Fibroblast of skin of scalp (primary cell): Measurements from ENCODE around the gene RASA3.

ENCODE experiments used
- DNase-seq: peaks from one replicate; pipeline ENCODE4 v3.0.0-alpha.2; 2013

RASA3 gene

DNA sequence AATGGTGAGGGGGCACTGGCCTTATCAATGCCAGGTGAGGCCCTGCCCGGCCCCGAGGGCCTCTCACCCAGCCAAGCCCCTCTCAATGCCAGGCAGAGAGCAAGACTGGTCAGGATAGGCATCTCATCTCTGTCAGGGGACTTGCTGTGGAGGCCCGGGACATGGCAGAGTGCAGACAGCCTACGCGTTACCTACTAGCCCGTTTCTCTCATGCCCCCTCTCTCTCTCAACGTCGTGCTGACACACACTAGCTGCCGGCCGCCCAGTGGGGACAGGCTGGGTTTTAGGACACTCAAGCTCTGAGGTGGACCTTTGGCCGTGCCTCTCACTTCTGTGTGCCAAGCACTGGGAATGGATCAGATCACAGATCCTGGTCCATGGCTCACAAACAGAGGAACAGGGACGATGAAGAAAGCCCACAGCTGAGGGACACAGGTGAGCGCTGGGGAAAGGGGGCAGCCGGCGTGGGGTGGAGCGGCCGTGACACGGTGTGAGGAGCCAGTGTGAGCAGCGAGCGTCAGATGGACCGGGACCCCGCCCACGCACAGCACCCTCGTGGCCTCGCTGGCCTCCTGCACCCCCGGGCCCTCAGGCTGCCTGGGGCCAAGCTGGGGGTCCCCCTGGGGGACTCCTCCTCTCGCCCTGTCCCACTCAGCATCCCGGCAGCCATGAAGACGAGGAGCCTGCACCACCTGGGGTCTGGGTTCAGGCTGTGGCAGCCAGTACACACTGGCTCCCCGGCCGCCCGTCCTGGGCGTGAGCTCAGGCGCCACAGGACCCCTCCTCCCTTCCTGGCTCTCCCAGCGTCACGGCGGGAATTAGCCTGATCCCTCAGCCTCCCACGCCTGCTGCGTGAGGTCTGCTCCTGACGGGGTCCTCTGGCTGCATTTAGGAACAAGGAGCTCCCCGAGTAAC is 81.6 kb downstream of the RASA3 start:
- DNase-seq, result no peak

GRCh38 chr13:114049626-114050101 is 82.8 kb downstream of the RASA3 start:
- no peak for DNase-seq

DNA sequence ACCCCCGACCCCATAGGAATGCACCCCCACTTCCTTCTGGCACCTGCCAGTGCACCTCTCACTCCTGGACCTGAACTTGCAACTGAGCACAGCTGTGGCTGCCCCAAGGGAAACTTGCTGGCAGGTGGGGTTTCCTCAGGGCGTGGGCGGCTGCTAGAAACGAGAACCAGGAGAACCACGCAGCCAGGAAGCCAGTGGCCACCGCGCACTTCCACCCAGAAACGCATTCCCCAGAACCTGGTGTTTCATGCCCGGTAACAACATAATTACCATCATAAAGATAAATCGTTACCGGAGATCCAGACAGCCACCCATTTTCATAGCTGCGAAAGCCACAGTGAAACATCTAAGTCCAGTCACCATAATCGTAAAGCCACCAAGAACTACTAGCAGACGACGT is 83.4 kb downstream of the RASA3 start:
- DNase-seq, result no peak

GRCh38 chr13:114048443-114048842 is 84.0 kb downstream of the RASA3 start:
- DNase-seq, result no peak

DNA sequence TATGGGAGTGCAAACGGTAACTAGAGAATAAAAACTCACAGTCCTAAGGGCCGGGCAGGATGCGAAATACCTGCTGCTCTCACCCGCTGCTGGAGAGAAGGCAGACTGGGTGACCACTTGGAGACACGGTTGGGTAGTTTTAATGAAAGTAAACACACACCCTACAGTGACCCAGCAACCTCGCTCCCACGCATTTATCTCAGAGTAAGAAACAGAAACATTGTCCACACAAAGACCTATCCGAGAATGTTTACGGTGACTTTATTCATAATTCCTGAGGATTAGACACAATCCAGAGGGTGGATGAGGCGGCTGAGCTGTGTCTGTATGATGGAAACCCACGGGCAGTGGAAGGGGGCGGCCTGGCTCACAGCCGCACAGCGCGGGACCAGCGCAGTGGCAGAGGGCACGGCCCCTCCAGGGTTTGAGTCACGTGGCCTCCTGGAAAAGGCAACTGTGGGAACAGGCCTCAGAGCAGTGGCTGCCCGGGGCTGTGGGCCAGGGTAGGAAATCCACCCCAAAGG is 85.0 kb downstream of the RASA3 start:
- no peak for DNase-seq

- no peak for DNase-seq
These were observed 85.9 kb downstream of the RASA3 start for GRCh38 chr13:114046431-114046975.

- DNase-seq, result no peak
These were observed 87.2 kb downstream of the RASA3 start for GRCh38 chr13:114045113-114045735.

DNA sequence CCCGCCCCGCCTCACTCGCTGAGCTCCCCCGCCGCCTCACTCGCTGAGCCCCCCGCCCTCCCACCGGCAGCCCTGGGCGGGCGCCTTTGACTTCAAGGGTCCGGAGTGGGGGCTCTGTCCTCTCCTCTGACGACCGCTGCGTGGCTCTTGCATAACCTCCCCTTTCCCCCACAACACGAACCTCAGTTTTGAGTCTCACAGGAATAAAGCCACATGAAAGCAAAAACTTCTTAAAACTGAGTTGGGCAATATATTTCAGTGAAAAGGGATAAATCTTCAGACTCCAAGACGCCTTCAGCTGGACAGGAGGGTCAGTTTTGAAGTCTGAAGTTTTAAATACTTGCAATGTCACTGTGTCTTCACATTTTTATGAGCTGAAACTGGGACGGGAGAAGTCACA is 87.9 kb downstream of the RASA3 start:
- DNase-seq, result peak; percentile 54

GRCh38 chr13:114043421-114044053 is 88.9 kb downstream of the RASA3 start:
- peak; percentile 83 for DNase-seq

GRCh38 chr13:114042066-114042815 is 90.2 kb downstream of the RASA3 start:
- no peak for DNase-seq

DNA sequence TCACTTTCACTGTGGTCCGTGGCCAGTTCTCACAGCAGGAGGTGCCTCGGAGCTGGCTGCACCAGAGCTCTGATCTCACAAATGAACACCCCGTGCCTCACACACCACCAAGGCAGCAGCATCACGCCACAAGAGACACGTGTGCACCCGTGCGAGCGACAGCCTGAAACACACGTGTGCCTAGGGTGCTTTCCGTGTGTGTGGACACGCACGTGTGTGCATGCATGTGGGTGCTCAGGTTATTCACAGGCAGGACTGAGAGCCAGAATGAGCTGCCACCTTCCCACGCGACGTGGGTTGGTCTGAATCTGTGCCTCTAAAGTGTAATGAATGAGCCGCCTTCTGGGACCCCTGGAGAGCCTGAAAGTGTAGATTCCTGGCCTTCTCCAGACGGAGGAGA is 90.9 kb downstream of the RASA3 start:
- DNase-seq, result no peak

DNA sequence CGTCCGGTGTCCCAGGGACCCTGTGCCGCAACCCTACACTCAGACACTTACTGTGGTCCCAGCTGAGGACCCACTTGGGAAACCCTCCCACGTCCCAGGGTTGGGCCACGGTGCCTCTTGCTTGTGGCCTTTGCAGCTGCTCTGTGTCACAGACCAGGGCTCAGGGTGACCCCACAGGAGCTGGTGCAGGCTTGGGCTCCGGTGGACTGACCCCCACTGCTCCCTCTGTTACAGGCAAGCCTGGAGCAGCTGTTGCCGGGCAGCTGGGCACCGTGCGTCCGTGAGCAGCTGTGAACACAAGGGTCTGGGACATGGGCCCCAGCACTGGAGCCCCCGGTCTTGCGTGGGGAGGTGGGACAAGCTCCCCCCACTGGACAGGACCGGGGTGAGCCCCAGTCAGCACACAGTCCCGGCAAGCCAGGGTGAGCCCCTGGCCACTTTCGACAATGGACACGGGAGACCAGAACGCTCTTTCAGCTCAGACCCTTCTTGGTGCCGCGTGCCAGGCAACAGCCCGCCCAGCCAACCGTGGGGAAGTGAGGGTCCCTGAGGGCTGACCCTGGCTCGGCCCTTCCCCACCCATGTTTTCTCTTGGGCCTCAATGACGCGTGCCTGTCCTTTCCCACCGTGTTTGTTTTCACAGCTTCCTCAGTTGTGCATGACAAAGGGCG is 92.8 kb downstream of the RASA3 start:
- no peak for DNase-seq

DNA sequence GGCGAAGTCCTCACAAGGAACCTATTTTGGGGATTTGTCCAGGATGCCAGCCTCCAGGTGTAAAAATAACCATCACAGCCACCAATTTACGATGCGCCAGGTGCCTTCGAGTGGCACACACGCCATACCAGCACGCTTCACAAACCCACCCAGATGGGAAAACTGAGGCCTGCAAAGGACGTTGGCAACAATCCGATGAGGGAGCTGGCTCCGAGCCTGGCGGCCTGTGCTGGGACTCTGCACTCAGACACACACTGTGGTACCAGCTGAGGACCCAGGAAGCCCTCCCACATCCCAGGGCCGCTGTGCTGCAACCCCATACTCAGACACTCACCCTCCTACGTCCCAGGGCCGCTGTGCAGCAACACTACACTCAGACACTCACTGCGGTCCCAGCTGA is 93.5 kb downstream of the RASA3 start:
- DNase-seq, result no peak

DNA sequence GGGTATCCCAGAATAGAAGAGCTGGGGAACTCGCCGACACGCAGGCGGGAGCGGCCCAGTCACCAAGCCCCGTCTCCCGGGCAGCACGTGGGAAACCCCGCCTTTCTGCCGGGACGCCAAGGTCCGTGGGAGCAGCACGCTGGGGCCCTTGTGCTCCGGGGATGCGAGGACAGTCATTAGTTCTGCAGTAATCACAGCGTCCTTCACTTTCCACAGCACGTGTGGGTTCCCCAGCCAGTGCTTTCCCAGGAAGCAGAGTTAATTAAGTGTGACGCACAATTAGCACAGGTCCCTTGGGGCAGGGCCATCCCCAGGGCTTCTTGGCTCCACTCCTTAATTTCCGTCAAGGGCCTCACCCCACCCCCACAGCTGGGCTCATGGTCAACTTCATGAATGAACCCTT is 94.2 kb downstream of the RASA3 start:
- DNase-seq, result no peak

GRCh38 chr13:114037674-114038073 is 94.7 kb downstream of the RASA3 start:
- no peak for DNase-seq

GRCh38 chr13:114035583-114036531 is 96.6 kb downstream of the RASA3 start:
- no peak for DNase-seq

GRCh38 chr13:114035186-114035582 is 97.2 kb downstream of the RASA3 start:
- DNase-seq, result no peak

DNA sequence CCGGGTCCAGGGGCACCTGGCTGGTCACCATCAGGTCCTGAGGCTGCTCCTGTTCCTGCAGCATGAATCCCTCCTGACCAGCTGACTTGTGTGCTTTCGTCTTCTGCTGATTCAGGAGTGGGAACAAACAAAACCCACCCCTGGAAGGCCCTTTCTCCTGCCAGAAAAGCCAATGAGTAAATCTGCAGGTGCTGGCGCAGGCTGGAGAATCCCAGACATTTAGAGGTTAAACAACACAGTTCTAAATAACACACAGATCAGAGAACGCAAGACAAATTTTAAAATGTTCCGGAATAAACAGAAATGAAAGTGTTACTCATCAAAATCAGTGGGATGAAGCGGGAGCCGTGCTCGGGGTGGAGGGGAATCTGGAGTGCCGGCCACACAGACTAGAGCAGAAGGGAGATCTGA is 97.9 kb downstream of the RASA3 start:
- DNase-seq, result no peak

DNA sequence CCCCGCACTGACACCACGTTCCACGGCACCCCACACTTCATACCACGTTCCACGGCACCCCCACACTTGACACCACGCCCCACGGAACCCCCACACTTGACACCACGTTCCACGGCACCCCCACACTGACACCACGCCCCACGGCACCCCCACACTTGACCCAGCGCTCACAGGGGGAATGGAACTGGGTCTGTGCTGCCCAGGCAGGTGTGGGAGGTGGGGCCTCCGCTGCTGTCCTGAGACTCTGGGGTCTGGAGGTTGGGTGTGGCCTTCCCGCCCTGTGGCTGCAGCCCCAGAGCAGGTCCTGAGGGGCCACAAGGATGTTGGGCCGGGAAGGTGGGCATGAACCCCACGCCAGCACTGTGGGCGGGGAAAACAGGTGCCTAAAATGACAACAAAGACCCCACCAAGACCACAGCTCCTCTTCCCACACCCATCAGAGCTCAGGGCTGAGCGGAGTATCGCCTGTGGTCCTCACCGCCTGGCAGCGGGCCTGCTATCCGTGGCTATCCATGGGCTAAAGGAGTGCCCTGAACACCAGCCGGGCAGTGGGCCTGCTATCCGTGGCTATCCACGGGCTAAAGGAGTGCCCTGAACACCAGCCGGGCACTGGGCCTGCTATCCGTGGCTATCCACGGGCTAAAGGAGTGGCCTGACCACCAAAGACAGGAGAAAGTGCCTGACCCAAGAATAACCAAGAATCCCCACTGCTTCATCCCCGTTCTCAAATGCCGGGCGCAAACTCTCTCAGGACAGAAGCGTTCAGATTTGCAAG is 98.7 kb downstream of the RASA3 start:
- no peak for DNase-seq
